Measurements from ENCODE around the gene PLXNA3.
A peak's percentile ranks its signal among the peaks of the same experiment; 100 is the strongest.

The PLXNA3 gene

DNA sequence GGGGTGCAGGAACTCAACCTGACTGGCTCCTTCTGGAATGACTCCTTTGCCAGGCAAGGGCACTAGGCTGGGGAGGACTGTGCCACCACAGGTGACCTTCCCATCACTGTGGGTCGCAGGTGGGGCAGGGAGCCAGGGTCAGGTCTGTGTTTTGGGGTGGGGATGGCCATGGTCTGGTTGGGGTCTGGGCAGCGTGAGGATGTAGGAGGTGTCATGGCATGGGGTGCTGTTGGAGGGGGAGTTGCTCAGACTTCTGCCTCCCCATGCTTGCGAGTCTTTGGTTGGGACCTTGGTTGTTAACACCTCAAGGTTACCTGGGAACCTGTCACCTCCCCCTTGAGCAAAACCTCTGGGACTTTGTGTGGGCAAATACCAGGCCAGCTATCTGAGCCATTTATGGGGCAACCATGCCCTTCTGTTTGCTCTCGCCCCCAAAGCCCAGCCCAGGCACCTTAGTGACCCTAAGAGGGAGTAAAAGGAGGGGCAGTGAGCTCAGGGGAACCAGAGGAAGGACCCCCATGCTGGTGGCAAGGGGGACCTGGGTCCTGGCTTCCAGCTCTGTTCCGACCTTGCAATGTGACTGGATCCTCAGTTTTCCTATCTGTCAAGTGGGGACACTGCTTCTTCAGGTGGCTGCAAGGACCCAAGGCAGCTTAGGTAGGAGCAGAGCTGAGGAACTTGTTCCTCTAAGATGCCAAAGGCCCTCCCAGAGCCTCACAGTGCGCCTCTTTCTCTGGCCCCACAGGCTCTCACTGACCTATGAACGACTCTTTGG lies 23.5 kb upstream of the PLXNA3 start:
- no peak for DNase-seq (ENCODE audit: extremely low read depth in 1 of 2, low read depth in 1 of 2)

DNA sequence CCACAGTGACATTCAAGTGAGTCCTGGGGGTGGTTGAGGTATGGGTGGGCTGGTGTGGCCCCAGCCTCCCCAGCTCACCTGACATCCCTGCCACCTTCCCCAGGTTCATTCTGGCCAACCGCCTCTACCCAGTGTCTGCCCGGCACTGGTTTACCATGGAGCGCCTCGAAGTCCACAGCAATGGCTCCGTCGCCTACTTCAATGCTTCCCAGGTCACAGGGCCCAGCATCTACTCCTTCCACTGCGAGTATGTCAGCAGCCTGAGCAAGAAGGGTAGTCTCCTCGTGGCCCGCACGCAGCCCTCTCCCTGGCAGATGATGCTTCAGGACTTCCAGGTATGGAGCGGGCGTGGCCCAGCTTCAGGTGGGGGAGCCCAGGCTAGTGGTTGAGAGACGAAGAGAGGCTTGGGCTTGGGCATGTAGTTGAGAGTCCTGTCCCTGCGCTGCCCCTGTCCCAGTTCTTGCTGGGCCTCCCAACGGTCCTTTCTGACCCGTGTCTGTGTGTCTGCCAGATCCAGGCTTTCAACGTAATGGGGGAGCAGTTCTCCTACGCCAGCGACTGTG lies 22.8 kb upstream of the PLXNA3 start:
- no peak for DNase-seq (ENCODE audit: extremely low read depth in 1 of 2, low read depth in 1 of 2)

DNA sequence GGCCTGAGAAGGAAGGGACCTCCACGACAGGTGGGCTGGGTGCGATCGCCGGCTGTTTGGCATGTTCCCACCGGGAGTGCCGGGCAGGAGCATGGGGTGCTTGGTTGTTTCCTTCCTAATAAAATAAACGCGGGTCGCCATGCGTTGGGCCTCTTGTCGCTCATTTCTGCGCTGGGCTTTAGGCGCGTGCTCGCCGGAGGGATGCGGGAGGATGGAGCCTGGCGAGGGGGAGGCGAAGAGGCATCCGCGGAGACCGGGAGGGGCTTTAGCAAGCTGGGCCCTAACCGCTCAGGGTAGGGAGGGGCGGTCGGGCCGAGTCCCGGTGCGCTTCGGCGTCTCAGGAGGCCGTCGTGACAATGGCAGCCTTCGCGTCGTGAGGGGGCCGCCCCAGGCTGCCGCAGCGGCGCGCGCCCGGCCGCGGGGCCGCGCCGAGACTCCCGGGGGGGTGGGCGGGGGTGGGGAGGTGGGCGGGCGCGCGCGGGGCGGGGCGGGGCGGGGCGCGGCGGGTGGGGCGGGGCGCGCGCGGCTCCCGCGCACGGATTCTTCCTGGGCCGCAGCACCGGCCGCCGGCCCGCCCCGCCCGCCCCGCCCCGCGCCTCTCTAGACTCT lies 21.6 kb upstream of the PLXNA3 start:
- no peak for DNase-seq (ENCODE audit: extremely low read depth in 1 of 2, low read depth in 1 of 2)

- peak in 1 of 2 donors; percentile 47 for DNase-seq (ENCODE audit: extremely low read depth in 1 of 2, low read depth in 1 of 2)
Observed at GRCh38 chrX:154436983-154437752, 20.9 kb upstream of the PLXNA3 start, which contains the start of gene GDI1. Gene GDI1 (plus strand): TSS chrX:154437154. CDS start chrX:154437255, 101 bp downstream.

GRCh38 chrX:154437971-154438893 lies 19.8 kb upstream of the PLXNA3 start:
- no peak for DNase-seq (ENCODE audit: extremely low read depth in 1 of 2, low read depth in 1 of 2)

- no peak for DNase-seq (ENCODE audit: extremely low read depth in 1 of 2, low read depth in 1 of 2)
Observed at GRCh38 chrX:154439841-154440240, 18.2 kb upstream of the PLXNA3 start.

- DNase-seq (ENCODE audit: extremely low read depth in 1 of 2, low read depth in 1 of 2), result no peak
Observed at GRCh38 chrX:154440623-154441357, 17.3 kb upstream of the PLXNA3 start.

- DNase-seq (ENCODE audit: extremely low read depth in 1 of 2, low read depth in 1 of 2), result no peak
Observed at GRCh38 chrX:154441564-154441963, 16.5 kb upstream of the PLXNA3 start.

DNA sequence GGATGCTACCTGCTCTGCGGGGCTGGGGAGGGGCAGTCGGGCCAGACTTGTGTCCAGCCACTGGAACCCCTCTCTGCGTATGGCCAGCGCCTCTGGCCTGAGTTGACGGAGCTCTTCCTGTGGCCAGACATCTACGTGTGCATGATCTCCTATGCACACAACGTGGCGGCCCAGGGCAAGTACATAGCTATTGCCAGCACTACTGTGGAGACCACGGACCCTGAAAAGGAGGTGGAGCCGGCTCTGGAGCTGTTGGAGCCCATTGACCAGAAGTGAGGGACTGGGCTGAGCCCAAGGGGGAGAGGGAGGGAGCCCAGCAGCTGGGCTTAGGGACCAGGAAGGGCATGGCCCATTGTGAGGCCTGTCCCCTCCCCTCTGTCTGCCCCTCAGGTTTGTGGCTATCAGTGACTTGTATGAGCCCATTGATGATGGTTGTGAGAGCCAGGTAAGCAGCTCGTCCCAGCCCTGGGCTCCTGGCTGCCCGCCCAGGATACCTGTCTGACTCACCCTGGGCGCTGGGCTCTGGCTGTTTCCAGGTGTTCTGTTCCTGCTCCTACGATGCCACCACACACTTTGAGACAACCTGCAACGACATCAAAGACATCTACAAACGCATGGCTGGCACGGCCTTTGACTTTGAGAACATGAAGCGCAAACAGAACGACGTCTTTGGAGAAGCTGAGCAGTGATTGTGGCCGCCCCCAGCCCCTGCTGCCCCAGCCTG lies 15.9 kb upstream of the PLXNA3 start:
- DNase-seq (ENCODE audit: extremely low read depth in 1 of 2, low read depth in 1 of 2), result no peak

DNA sequence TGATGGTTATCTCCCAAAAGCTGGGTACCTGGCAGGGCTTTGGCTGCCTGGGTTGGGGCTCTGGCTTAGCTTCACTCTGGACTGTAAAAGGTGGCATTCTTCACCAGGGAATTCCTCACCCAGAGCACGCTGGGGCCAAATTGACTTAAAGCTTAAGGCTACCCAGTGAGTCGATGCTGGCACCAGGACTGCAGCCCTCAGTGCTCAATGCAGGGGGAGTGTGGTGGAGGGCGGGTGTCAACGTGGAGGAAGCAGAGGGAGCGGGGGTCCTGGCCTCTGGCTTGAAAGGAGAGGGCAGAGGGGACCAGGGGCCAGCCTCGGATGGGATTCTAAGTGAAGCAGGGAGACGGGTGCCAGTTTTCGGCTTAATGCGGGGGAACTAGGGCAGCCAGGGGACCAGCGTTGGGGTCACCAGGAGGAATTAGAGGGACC lies 14.6 kb upstream of the PLXNA3 start:
- DNase-seq (ENCODE audit: extremely low read depth in 1 of 2, low read depth in 1 of 2), result no peak

GRCh38 chrX:154443992-154444754 lies 13.9 kb upstream of the PLXNA3 start, which contains the start of gene FAM50A:
Gene FAM50A (plus strand): TSS chrX:154444141. CDS start chrX:154444236, 95 bp downstream.
- peak in 1 of 2 donors; percentile 50 for DNase-seq (ENCODE audit: extremely low read depth in 1 of 2, low read depth in 1 of 2)

DNA sequence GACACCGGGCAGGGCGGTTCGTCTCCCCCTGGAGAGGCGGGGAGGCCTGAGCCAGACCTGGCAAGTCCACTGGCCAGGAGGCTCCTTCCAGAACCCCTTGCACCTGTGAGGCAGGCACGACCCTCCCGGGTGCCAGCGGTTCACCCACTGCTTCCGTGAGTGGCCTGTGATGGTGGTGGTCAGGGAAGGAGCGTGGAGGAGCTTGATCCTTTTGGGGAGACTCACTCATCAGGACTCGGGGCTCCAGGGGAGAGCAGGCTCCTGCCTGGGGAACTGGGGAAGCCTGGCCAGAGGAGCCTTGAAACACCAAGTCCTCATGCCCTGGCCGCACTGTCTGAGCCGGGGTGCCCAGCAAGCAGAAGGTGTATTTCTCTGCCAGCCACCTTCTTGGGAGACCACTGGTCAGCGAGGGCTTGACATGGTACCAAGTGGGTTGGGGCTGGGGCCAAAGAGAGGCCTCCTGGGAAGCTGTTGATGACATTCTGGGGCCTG lies 13.3 kb upstream of the PLXNA3 start:
- DNase-seq (ENCODE audit: extremely low read depth in 1 of 2, low read depth in 1 of 2), result no peak

DNA sequence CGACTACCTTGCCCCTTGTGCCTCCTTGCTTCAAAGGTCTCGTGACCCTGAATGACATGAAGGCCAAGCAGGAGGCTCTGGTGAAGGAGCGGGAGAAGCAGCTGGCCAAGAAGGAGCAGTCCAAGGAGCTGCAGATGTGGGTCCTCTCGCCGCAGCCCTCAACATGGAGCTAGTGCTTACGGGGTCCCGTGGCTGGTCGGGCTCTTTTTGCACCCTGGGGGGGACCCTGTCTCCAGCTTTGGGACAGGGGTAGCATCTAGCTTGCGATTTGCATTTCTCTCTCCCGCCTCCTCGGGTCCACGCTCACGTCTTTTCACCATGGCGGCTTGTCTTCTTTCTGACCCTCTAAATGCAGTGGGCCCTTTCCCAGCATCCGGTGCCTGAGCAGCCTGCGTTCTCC lies 12.3 kb upstream of the PLXNA3 start:
- no peak for DNase-seq (ENCODE audit: extremely low read depth in 1 of 2, low read depth in 1 of 2)

DNA sequence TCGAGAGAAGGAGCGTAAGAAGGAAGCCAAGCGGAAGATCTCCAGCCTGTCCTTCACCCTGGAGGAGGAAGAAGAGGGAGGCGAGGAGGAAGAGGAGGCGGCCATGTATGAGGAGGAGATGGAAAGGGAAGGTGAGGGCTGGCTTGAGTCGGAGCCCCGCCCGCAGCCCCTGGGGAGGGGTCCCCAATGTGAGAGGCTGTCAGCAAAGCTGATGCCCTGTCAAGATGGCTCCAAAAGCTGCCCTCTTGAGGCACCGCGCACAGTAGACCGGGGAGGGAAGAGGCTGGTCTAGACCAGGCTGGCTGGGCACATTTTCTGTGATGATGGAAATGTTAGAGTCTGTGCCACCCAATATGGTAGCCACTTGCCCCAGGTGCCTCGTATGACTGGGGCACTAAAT lies 11.7 kb upstream of the PLXNA3 start:
- no peak for DNase-seq (ENCODE audit: extremely low read depth in 1 of 2, low read depth in 1 of 2)

DNA sequence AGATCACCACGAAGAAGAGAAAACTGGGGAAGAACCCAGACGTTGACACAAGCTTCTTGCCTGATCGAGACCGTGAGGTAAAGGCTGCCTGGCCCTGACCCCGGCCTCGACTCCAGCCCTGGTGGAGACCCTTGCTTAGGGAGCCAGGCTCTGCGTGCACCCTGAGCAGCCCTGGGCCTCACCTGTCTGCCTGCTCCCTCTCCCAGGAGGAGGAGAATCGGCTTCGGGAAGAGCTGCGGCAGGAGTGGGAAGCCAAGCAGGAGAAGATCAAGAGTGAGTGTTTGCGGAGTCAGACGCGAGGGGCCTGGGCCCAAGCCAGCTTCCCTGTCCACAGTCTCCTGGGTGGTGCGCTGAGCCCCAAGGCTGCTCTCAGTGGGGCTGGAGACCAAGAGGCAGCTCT lies 9.6 kb upstream of the PLXNA3 start:
- DNase-seq (ENCODE audit: extremely low read depth in 1 of 2, low read depth in 1 of 2), result no peak

- DNase-seq (ENCODE audit: extremely low read depth in 1 of 2, low read depth in 1 of 2), result no peak
Observed at GRCh38 chrX:154449618-154450017, 8.5 kb upstream of the PLXNA3 start.

DNA sequence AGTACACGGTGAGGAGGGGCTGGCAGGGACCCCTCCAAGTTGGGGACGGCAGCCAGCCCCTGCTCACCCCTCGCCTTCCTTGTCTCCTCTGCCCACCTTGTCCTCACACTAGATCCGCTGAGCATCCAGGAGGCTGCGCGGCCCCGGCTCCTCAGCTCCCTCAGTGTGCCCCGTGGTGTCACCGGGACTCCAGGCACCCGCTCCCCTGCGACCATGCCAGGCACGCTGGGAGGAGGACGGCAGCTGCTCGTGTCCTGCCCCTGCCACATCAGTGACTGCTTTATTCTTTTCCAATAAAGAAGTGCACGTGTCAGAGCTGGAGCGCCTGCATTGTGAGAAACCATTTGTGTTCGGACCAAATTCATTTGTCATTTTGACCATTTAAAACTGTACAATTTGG lies 7.8 kb upstream of the PLXNA3 start:
- DNase-seq (ENCODE audit: extremely low read depth in 1 of 2, low read depth in 1 of 2), result no peak

- no peak for DNase-seq (ENCODE audit: extremely low read depth in 1 of 2, low read depth in 1 of 2)
Observed at GRCh38 chrX:154452823-154453222, 5.3 kb upstream of the PLXNA3 start.
